Stimulated activated naive CD8-positive, alpha-beta T cell treated with anti-CD3 and anti-CD28 coated beads, Interleukin-15, Interleukin-2, amounts not matched to agents 100 U/mL and 50 U/mL, for 24 hours (primary cell): ENCODE data around the gene P3H1.
A peak's percentile ranks its signal among the peaks of the same experiment; 100 is the strongest.

Experiments
- ATAC-seq: fragments of 150-1000 bp; cut with Tn5 transposase; one replicate; pipeline ENCODE4 v1.10.0; 2021
- DNase-seq: peaks from one replicate; pipeline ENCODE4 v3.0.0; 2021

P3H1 gene

GRCh38 chr1:42743317-42744147 lies 23.3 kb downstream of the P3H1 start:
- no peak for ATAC-seq
- DNase-seq, result no peak

DNA sequence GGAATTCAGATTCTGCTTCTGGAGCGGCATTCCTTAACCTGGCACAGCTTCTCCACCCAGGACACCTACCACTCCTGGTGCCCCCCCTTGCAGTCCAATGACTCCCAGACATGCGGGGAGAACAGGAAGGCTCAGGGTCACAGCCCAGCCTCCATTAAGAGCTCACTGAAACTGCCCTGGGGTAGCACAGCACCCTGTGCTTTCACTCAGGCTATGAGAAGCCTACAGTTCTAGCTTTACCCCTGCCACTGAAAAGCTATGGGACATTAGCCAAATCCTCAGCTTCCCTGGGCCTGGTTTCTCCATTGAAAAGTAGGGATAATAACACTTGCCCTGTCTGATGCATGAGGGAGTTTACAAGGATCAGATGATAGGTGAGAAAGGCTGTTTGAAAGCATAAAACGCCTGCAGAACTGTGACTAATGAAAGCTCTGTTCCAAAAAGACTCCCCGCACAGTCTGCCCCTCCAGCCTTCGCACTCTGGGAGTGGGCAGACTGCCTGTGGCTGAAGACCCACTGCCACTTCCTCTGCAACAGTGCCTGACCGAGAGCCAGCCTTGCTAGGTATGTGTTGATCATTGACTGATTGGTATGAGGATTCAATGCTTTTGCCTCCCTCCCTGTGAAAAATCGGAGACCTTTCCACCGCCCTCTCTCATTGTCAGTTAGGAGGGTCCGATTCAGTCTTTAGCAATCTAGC lies 24.1 kb downstream of the P3H1 start:
- DNase-seq (no peak), ATAC-seq (no peak)

DNA sequence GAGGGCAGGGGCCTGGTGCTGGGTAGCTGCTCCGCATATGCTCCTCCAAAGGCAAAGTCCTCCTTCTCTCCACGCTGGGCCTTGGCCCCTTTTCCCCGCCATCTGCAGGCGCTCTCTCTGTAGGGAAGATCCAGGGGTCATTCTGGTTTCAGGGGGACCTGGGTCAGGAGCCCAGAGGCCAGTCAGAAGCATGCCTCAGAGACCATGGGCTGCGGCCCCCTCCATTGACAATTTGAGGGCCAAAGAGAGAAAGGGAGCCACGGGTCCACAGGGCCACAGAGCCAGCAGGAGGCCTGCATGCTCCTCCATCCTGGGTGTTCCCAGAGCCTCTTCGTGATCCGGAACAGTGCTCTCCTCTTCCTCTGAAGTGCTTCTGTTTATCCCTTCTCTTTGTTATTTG lies 24.7 kb downstream of the P3H1 start:
- ATAC-seq, result no peak
- no peak for DNase-seq

- DNase-seq (no peak), ATAC-seq (no peak)
Observed at GRCh38 chr1:42741706-42742105, 25.1 kb downstream of the P3H1 start.

- DNase-seq (no peak), ATAC-seq (no peak)
Observed at GRCh38 chr1:42740851-42741580, 25.8 kb downstream of the P3H1 start.

DNA sequence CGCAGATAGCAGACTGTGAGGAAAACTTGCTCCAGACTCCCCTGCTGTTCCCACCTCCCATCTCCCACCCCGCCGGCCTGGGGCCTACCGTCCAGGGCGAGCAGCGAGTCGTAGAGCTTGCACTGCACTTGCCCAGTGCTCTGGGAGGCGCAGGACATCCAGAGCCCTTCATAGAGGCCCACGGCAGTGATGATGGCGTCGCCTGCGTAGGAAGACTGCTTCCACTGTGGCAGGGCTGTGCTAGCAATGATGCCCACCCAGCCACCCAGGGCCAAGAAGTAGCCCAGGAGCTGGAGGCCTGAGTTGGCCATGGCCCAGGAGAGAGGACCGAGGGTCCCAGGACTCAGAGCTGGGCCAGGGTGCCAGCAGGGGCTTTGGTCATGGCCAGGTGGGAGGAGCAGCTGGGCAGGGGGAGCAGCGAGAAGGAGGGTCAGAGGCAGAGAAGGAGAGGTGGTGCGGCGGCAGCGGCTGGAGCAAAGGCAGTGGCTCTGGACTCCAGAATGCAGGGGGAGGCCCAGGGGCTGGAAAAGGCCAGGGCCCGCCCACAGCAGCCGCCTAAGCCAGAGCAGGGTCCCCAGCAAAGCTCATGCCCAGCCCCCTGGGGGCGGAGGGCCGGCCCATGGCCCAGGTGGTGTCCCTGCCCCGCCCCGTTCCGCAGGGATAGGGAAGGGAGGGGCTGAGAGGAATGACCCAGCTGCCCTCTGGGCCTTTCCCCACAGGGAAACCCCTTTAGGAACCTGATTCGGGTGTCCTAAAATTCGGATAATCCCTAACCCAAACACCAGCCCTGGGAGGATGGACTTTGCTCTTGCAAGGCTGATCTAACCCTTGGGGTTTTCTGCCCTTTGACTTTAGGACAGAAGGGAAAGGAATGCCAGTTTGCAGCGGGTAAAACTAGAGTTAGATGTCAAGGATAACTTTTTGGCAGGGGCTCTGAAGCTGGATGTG lies 26.8 kb downstream of the P3H1 start, which contains the start of gene CLDN19:
TSS of gene CLDN19 (minus strand) at position 484 of the 948 bp plus-strand sequence. CDS start at position 311, 173 bp downstream.
- no peak for DNase-seq
- no peak for ATAC-seq

DNA sequence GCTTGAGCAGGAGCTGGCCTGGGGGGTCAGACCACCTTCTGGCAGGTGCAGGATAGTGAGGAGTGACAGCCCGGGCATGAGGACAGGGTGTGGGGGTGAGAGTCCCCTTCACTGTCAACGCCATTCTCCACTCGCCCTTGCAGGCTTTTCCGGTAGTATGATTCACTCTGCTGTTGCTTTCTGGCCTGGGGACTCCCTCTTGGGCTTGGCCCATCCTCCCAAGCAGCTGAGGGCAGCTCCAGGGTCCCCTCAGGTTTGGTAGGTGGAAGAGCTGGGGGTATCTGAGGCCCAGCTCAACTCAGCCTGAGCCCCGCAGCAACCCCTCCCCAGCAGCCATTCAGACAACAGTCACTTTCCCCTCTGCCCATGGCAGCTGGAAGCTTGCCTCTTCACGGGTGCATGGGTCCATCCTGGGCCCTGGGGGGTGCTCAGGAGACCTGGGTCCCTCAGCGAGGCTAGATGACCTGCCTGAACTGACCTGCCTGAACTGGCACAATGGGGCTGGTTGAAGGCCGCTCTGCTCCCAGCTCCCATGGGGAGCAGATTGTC lies 28.1 kb downstream of the P3H1 start:
- ATAC-seq (no peak), DNase-seq (no peak)

DNA sequence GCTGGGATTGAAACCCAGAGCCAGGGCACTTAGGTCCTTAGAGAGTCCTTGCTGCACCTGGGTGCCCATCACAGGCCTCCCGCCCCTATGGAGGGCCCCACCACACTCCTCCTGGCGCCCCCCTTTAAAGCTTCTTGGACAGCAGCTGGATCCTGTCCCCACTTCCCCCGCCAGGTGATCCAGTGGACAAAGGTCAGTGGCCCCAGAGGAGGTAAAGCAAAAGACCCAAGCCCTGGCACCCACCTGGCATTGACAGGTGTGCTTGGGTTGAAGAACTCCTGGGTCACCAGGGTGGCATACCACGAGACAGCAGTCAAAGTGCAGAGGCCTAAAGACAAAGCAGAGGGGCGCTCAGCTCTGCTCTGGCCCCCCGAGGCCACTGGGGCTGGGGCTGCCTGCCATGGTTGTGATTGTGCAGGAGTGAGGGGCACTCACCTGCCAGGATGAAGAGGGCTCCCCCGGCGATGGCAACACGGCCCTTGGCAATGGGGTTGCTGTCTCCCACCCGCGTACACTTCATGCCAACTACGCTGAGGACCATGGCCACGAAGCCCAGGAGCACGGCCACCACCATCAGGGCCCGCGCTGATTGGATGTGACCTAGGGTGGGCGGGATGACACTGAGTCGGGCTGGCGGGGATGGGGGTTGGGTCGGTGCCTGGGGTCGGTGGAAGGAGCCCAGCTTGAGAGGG lies 28.7 kb downstream of the P3H1 start:
- ATAC-seq, result no peak
- DNase-seq, result no peak

DNA sequence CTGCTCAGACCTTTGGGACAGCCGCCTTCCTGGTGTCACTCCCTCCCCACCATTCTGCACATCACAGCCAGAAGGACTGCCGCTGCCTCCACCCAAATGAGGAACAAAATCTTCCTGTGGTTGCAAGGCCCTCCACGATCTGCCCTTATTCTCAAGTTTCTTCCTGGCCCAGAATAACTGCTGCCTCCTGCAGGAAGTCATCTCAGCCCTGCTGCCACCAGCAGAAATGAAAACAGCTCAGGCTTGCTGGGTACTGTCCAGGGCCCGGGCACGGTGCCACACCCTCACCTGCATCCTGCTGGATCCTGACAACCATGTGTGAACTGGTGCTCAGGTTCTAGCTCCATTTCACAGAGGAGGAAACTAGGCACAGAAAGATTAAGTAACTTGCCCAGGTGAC lies 29.6 kb downstream of the P3H1 start:
- no peak for ATAC-seq
- DNase-seq, result no peak

DNA sequence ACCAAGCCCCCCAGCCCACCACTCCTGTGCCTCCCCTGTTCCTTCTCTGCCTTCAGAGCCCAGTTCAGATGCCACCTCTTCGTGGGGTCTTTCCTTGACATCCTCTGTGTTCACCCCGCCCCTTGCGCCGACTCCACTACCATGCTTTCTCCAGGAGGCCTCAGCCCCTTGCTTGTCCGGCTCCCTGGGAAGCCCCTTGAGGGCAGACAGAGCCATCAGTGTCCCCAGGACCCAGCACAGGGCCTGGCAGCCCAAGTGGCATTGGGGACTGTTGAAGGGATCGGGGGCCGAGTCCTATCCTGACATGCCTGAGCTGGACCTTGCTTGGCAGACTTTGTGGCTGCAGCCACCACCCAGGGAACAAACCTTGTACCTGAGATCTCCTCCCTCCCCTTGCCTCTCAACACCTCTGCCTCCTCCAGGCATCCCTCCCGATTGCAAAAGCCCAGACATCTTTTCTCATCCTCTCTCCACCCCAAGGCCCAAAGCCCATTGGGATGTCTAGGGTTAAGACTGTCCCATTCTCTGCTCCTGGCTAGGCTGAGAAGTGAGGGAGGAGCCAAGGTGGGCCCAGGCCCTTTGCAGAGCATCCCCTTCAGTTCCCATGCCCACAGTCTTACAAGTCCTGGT lies 30.1 kb downstream of the P3H1 start:
- ATAC-seq, result no peak

GRCh38 chr1:42736152-42736551 lies 30.7 kb downstream of the P3H1 start:
- ATAC-seq (no peak), DNase-seq (no peak)

More for the DNA sequence above, 30.1 kb downstream of the P3H1 start:
- DNase-seq, result no peak

DNA sequence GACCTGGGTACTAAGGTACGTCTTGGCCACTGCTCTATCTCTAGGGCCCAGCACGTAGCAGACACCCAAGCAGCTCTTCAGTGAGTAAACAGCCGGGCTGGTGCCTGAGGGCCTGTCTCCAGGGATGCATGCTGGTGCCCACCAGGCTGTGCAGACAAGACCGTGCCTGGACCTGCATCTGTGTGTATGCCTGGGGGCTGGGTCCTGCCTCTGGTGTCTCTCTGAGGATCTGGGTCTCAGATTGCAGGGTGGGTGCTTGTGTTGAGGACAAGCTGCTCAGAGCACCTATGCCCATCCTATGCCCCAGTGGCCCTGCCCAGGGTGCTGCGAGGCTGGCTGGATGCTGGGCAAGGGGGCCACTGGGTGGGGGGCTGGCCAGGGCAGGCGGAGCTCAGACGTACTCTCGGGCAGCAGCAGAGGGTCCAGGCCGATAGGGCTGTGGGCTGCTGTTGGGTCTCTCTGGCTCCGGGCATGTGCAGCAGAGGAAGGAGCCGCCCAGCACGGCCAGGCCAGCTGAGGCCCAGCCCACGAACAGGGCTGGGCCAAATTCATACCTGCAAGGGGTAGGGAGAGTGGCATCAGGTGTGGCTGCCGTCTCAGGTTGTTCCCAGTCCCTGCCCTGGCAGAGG lies 31.2 kb downstream of the P3H1 start:
- no peak for ATAC-seq
- no peak for DNase-seq

DNA sequence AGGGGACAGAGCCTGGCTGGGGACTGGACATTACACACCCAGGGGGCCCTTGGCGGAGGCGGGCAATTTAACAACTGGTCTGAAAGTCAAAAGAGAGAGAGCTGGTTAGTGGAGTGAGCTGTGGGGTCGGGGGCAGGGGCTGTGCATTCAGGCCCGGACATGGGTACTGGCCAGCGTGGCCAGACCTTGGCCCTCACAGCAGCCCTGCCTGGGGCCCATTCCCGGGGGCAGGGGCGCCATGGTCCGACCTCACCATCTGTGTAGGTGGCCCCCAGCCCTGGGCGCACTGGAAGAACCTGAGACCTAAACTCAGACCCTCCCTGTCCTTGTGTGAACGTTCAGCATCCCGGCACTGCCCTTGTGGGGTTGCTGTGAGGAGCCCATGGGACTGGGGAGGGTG lies 31.8 kb downstream of the P3H1 start:
- DNase-seq, result no peak
- no peak for ATAC-seq

GRCh38 chr1:42734201-42735035 lies 32.4 kb downstream of the P3H1 start:
- no peak for DNase-seq
- ATAC-seq, result no peak

- no peak for DNase-seq
- ATAC-seq, result no peak
Observed at GRCh38 chr1:42733415-42734200, 33.2 kb downstream of the P3H1 start.

DNA sequence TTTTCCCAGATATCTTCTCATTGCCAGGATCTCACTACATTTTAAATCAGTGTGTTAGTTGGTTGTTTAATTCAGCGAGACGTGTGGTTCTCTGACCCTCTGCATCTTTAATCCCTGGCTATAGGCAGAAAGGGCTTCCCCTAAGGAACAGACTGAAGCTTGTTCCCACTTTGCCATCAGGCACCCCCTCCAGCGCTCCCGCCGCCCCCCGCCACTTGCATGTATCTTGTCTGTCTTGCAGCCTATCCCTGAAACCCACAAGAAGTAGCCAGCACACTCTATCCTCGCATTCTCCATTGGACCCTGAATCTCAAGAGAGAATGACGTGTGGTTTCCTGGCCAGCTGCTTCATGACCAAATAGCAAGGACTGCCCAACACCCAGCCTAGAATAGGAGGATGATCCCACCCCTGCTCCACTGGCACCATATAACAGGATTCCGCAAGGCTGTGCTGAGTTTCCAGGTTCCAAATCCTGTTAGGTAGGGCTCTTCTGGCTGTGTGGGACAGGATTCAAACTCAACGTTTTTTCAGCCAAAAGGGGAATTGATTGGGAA lies 34.6 kb downstream of the P3H1 start:
- ATAC-seq (no peak), DNase-seq (no peak)

GRCh38 chr1:42731585-42731984 lies 35.2 kb downstream of the P3H1 start:
- no peak for ATAC-seq
- no peak for DNase-seq

DNA sequence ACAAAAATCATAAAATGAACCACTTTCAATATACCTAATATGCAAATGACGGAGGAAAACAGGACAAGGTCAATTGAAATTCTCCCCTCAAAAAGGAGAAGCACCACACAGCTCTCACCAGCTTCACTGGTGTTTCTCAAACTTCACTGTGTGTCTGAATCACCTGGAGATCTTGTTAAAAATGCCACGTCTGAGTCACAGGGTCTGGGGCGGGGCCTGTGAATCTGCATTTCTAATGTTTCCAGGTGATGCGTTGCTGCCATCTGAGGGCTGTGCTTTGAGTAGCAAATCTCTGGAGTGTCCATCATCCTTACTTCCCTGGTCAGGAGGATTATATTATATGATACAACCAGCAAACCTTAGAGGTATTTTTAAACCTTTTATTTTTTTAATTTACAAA lies 35.8 kb downstream of the P3H1 start:
- DNase-seq, result peak; percentile 59
- peak; percentile 81 for ATAC-seq
